GM12872 (cell line): ENCODE results near the gene PYROXD2.

Source experiments
- TF ChIP-seq, protein P1 (sequence below): IDR thresholded peaks from 3 replicates; pipeline ENCODE4 v1.5.1; 2011; ENCODE audit warnings: low read depth, mild to moderate bottlenecking, low read length, moderate library complexity; ENCODE audit not compliant: insufficient read depth

PYROXD2 gene

DNA sequence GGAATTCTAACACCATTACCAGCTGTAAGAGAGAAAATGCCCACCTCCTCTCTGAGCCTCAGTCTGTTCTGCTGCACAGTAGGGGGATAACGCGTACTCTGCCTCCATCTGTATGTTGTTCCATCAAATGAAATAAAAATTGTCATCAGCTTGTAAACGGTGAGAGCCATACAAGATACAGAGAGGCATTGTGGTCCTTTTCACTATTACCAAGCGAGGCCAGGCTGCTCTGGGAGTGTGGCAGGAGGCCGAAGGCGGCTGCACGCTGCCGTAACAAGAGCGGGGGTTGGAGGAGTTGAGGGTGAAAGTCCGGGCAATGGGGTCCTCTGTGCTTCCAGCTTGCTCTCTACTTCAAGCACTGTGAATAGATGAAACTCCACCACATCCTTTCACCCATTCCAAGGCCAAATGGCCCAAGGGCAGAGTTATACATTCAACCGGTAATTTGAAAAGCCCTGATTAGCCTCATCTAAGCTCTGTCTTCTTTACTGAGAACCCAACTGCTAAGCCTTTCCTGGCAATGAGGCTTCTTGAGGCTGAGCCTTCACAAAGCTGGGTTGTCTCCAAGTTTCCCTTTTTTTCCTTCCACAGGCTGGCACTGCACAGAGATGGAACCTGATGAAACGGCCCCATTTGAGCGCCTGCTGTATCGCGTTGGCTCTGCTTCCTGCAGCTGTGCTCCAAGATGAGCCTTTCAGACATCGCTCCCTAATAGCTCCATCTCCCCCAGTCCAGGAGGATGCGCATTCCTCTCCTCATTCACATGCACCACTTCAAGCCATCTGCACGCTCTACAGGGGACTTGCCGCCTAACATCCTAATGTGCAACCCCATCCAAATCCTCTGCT, 47.2 kb downstream of the PYROXD2 start:
- TF ChIP-seq, protein P1, sequence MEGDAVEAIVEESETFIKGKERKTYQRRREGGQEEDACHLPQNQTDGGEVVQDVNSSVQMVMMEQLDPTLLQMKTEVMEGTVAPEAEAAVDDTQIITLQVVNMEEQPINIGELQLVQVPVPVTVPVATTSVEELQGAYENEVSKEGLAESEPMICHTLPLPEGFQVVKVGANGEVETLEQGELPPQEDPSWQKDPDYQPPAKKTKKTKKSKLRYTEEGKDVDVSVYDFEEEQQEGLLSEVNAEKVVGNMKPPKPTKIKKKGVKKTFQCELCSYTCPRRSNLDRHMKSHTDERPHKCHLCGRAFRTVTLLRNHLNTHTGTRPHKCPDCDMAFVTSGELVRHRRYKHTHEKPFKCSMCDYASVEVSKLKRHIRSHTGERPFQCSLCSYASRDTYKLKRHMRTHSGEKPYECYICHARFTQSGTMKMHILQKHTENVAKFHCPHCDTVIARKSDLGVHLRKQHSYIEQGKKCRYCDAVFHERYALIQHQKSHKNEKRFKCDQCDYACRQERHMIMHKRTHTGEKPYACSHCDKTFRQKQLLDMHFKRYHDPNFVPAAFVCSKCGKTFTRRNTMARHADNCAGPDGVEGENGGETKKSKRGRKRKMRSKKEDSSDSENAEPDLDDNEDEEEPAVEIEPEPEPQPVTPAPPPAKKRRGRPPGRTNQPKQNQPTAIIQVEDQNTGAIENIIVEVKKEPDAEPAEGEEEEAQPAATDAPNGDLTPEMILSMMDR: no peak

DNA sequence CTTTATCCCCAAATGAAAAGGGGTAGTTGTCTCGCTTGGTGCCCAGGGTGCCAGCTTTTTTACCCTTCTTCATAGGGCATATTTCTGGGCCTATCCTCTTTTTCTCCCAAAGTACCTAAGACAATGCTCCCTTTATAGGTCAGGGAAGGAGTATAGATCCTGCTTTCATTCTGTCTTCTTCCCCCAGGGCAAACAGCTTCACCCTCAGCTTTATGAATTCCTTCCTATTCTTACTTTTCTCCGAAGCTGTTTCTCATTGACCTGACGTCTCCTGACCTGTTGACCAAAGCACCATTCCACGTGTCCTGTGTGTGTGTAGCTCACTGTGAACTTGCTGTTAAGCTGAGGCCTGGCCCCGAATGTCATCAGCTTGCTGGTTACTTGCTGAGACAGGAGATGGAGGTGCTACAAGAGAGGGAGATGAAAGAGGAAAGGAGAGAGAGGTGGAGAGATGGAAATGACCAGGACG, 48.9 kb downstream of the PYROXD2 start:
- TF ChIP-seq, protein P1: no peak

DNA sequence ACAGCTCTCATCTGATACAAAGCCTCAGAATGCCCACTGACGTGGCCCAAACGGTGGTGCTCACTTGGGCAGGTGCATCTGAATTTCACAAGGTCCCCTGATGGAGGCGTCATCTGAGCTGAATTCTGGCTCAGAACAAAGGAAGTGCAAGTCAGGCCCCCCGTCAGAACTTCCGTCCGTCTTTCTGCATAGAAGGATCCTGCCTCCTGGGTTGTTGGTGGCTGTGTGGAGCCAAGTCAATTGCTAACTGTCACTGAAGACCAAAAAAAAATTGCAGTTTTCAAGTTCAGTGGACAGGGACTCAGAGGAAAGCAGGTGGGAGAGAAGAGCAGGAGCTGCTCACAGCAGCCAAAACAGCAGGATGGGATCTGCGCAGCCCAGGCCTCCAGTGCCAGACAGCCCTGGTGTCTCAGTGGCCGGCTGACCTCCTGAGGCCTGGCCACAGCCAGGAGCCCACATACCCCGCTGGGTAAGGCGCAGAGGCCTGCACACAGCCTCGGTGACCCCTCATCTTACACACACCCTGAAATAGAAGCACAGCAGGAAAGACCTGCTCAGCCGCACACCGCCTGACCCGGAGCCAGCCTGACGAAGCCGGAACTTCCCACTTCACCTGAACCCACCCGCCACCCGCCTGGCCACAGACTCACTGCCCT, 49.4 kb downstream of the PYROXD2 start:
- TF ChIP-seq, protein P1: no peak

DNA sequence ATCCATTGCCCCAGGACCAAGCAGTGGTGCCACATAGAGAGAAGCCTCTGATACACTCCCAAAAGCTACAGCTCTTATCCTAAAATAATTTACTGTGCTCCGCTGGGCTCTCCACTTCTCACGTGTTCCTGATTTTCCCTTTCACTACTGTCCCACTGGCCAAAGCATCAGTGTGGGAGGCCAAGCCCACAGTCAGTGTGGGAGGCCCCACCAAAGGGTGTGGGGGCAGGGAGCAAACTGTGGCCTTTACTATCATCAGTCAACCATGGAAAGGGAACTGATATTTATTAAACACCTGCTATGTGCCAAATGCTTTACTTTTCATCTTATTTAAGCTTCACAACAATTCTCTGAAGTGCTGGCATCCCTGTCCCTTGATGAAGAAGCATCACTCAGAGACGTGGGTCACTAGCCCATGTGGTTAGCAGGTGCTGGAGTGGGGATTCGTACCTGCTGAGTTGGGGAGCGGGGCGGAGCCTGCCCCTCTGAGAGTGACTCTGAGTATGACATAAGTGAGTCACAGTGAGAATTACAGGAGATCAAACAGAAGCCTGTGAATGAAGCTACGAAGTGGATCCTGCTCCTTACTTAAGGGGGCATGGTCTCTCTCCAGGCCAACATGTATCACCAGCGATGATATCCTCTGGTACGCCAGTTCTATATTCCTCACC, 50.4 kb downstream of the PYROXD2 start:
- TF ChIP-seq, protein P1: no peak

DNA sequence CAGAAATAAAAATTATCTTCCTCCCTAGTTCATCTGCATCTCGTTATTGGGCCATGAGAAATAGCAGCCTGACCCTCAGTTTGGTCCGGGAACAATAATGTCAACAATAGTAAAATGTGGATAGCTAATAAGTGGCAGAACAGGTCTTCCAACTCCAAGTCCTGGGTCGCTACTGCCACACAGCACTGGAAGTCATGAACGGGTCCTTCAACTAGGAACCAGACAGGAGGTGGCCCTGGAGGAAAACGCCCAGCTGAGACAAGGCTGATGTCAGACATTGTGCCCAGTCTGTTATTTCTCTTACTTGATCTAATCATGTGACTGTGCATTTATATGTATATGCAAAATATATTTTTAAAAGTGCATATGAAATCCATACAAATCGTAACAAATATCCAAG, 51.8 kb downstream of the PYROXD2 start:
- TF ChIP-seq, protein P1: no peak

DNA sequence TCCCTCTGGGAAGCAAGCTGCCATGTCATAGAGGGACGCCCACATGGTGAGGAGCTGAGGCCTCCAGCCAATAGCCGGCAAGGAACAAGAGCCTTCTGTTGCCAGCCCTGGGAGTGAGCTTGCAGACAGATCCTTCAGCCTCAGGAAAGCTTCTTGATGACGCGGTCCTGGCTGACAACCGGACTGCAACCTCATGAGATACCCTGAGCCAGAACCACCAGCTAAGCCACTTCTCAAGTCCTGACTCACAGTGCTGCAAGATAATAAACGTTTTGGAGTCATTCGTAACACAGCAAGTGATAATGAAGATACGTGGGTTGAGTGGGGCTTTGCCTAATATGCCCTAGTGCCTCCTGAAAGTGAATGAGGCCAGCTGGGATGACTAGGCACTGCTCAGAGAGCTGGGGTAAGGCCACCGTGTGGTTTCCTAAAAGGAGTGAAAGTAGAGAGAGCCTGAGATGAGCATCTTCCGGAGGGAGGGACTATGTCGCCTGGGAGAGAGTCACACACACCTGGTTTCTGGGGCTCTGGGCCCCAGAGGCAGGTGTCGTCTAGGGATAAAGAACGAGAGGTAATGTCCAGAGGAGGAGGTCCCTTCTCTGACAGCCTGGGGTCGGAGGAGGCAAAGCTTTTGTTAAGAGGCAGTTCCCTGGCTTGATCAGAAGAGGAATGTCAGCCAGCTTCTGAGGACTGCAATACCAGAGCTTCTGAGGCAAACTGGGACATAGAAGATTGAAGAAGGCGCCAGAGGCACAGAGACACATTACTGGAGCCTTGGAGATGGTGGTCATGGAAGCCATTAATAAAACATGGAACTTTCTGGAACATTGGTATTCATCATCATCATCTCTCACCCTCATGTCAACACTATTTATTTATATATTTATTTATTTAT, 53.6 kb downstream of the PYROXD2 start:
- TF ChIP-seq, protein P1: no peak
